ENCODE results near the gene MAST2. TPM values are rescaled to one million over a fixed set of nuclear protein-coding genes. Genes with fewer than 3 reads are reported as not detected.

The MAST2 gene
- total RNA-seq, 1 experiment from 2014 or later: 36.2 TPM

DNA sequence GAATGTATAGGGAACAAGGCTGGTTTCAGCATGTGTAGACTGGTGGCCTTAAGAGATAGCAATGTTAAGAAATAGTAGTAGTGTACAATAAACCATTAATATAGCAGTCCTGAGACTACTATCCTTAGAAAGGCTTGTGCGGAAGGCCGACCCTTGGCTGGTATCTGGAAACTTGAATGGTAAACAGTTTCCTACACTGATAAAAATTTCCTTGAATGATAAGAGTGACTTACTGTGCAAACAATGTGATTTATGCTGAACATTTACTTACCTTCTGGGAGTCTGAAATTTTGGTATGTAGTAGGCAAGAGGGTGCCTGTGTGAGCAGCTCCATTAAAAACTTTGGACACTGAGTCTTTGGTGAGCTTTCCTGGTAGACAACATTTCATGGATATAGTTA is 44.7 kb downstream of the MAST2 start:
- TF ChIP-seq, protein P1, sequence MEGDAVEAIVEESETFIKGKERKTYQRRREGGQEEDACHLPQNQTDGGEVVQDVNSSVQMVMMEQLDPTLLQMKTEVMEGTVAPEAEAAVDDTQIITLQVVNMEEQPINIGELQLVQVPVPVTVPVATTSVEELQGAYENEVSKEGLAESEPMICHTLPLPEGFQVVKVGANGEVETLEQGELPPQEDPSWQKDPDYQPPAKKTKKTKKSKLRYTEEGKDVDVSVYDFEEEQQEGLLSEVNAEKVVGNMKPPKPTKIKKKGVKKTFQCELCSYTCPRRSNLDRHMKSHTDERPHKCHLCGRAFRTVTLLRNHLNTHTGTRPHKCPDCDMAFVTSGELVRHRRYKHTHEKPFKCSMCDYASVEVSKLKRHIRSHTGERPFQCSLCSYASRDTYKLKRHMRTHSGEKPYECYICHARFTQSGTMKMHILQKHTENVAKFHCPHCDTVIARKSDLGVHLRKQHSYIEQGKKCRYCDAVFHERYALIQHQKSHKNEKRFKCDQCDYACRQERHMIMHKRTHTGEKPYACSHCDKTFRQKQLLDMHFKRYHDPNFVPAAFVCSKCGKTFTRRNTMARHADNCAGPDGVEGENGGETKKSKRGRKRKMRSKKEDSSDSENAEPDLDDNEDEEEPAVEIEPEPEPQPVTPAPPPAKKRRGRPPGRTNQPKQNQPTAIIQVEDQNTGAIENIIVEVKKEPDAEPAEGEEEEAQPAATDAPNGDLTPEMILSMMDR (IDR thresholded peaks at IDR 0.05; ENCODE audit: unreplicated experiment): no peak
- CTCF ChIA-PET: no interaction called here
- BruUV-seq (replicated peaks): no TSS peak
- H3K36me3 Mint-ChIP-seq (ENCODE audit: insufficient read depth, unreplicated experiment): no peaks in the 10 kb centered on the region
- H3K4me1 Mint-ChIP-seq (ENCODE audit: low read depth, unreplicated experiment): no peaks in the 10 kb centered on the region
- intact Hi-C loops (cut with micrococcal nuclease; ENCODE audit: unreplicated experiment): no loop called here
- no peak for DNase-seq
- H3K9me3 Mint-ChIP-seq (ENCODE audit: low read depth, unreplicated experiment): peaks cover 7% of the 10 kb centered on the region
- no peaks in the 10 kb centered on the region for H3K27me3 Mint-ChIP-seq (ENCODE audit: unreplicated experiment)
- H3K27ac Mint-ChIP-seq (ENCODE audit: unreplicated experiment): no peak overlapping the region
- no peak overlapping the region for H3K4me3 Mint-ChIP-seq (ENCODE audit: low read depth, unreplicated experiment)

DNA sequence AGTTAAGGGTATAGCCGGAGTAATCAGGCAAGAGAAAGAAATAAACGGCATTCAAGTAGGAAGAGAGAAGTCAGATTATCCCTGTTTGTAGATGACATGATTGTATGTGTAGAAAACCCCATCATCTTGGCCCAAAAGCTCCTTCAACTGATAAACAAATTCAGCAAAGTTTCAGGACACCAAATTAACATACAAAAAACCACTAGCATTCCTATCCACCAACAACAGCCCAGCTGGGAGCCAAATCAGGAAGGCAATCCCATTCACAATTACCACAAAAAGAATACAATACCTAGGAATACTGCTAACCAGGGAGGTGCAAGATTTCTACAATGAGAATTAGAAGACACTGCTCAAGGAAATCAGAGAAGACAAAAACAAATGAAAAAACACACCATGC is 45.3 kb downstream of the MAST2 start:
- H3K36me3 Mint-ChIP-seq (ENCODE audit: insufficient read depth, unreplicated experiment): no peaks in the 10 kb centered on the region
- DNase-seq: no peak
- intact Hi-C loops (cut with micrococcal nuclease; ENCODE audit: unreplicated experiment): no loop called here
- no peaks in the 10 kb centered on the region for H3K27me3 Mint-ChIP-seq (ENCODE audit: unreplicated experiment)
- peaks cover 7% of the 10 kb centered on the region for H3K9me3 Mint-ChIP-seq (ENCODE audit: low read depth, unreplicated experiment)
- H3K27ac Mint-ChIP-seq (ENCODE audit: unreplicated experiment): no peak overlapping the region
- CTCF ChIA-PET: interaction anchor here (0.6 kb wide), 1 partner anchor 709 kb away, joined by 4 read pairs; no protein-coding TSS in a partner anchor
- no peak overlapping the region for H3K4me3 Mint-ChIP-seq (ENCODE audit: low read depth, unreplicated experiment)
- TF ChIP-seq, protein P1 (IDR thresholded peaks at IDR 0.05; ENCODE audit: unreplicated experiment): no peak
- H3K4me1 Mint-ChIP-seq (ENCODE audit: low read depth, unreplicated experiment): no peaks in the 10 kb centered on the region
- no TSS peak for BruUV-seq (replicated peaks)

- DNase-seq: no peak
- Mint-ChIP-seq H3K27ac (ENCODE audit: unreplicated experiment) (no peak overlapping the region), H3K4me3 (ENCODE audit: low read depth, unreplicated experiment) (no peak overlapping the region), H3K36me3 (ENCODE audit: insufficient read depth, unreplicated experiment) (no peaks in the 10 kb centered on the region), H3K27me3 (ENCODE audit: unreplicated experiment) (no peaks in the 10 kb centered on the region), H3K9me3 (ENCODE audit: low read depth, unreplicated experiment) (peaks cover 7% of the 10 kb centered on the region), H3K4me1 (ENCODE audit: low read depth, unreplicated experiment) (no peaks in the 10 kb centered on the region)
- CTCF ChIA-PET: no interaction called here
- intact Hi-C loops (cut with micrococcal nuclease; ENCODE audit: unreplicated experiment): no loop called here
- no TSS peak for BruUV-seq (replicated peaks)
- TF ChIP-seq, protein P1 (IDR thresholded peaks at IDR 0.05; ENCODE audit: unreplicated experiment): no peak
Measured at GRCh38 chr1:45850017-45850416, 46.6 kb downstream of the MAST2 start.

DNA sequence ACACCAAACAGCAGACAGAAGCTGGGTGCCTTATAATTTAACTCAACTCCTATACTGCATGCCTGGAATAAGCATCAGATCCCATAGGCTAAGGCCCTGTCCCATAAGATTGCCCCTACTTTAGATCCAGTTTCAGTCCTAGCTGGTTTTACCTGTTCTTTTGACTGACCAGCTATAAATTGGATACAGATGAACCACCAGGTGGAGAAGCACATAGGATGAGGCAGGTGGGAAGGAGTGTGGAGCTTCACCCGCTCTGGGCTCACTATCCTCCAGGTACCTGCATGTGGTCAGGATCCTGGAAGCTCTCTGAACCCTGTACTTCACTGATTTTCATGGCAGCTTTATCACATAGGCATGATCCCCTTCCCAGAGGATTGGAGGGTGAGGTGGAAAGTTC is 51.3 kb downstream of the MAST2 start:
- H3K36me3 Mint-ChIP-seq (ENCODE audit: insufficient read depth, unreplicated experiment): no peaks in the 10 kb centered on the region
- no TSS peak for BruUV-seq (replicated peaks)
- intact Hi-C loops (cut with micrococcal nuclease; ENCODE audit: unreplicated experiment): no loop called here
- TF ChIP-seq, protein P1 (IDR thresholded peaks at IDR 0.05; ENCODE audit: unreplicated experiment): no peak
- H3K27me3 Mint-ChIP-seq (ENCODE audit: unreplicated experiment): no peaks in the 10 kb centered on the region
- H3K4me3 Mint-ChIP-seq (ENCODE audit: low read depth, unreplicated experiment): no peak overlapping the region
- H3K27ac Mint-ChIP-seq (ENCODE audit: unreplicated experiment): no peak overlapping the region
- CTCF ChIA-PET: interaction anchor here (0.6 kb wide), 1 partner anchor 17 kb away, joined by 3 read pairs; no protein-coding TSS in a partner anchor
- H3K4me1 Mint-ChIP-seq (ENCODE audit: low read depth, unreplicated experiment): no peaks in the 10 kb centered on the region
- DNase-seq: no peak
- no peaks in the 10 kb centered on the region for H3K9me3 Mint-ChIP-seq (ENCODE audit: low read depth, unreplicated experiment)

All from Calu3 (cell line).